LoVo (cell line): ENCODE measurements around the gene TOMM20.
A peak's percentile ranks its signal among the peaks of the same experiment; 100 is the strongest.
"Not testable (repeated sequence)": the region's sequence is repeated elsewhere in the genome, so short reads cannot be mapped to it uniquely, and the experiment has no call there.

ENCODE experiments used
- DNase-seq: peaks from one replicate; pipeline ENCODE4 v3.0.0-alpha.2; 2016; ENCODE audit warnings: low spot score

TOMM20 gene

GRCh38 chr1:235101558-235102258 lies 26.9 kb downstream of the TOMM20 start:
- no peak for DNase-seq

GRCh38 chr1:235100194-235100772 lies 28.4 kb downstream of the TOMM20 start:
- no peak for DNase-seq

- DNase-seq = no peak
These were observed 29.6 kb downstream of the TOMM20 start for GRCh38 chr1:235098991-235099390.

GRCh38 chr1:235098547-235098946 lies 30.1 kb downstream of the TOMM20 start:
- no peak for DNase-seq

GRCh38 chr1:235097501-235097900 lies 31.1 kb downstream of the TOMM20 start:
- not testable (repeated sequence) for DNase-seq

- DNase-seq = no peak
These were observed 32.6 kb downstream of the TOMM20 start for GRCh38 chr1:235095938-235096562.

- peak; percentile 66 for DNase-seq
These were observed 34.7 kb downstream of the TOMM20 start for GRCh38 chr1:235093696-235094592.

- no peak for DNase-seq
These were observed 35.5 kb downstream of the TOMM20 start for GRCh38 chr1:235093013-235093695.

- DNase-seq = not testable (repeated sequence)
These were observed 36.2 kb downstream of the TOMM20 start for GRCh38 chr1:235092415-235092814.

GRCh38 chr1:235092045-235092406 lies 36.6 kb downstream of the TOMM20 start:
- DNase-seq = not testable (repeated sequence)

GRCh38 chr1:235091319-235092044 lies 37.2 kb downstream of the TOMM20 start:
- DNase-seq = not testable (repeated sequence)

GRCh38 chr1:235090406-235091069 lies 38.1 kb downstream of the TOMM20 start:
- DNase-seq = no peak

GRCh38 chr1:235088907-235089306 lies 39.7 kb downstream of the TOMM20 start:
- DNase-seq = no peak

GRCh38 chr1:235088430-235088829 lies 40.2 kb downstream of the TOMM20 start:
- no peak for DNase-seq

- no peak for DNase-seq
These were observed 40.7 kb downstream of the TOMM20 start for GRCh38 chr1:235087906-235088305.

- not testable (repeated sequence) for DNase-seq
These were observed 43.1 kb downstream of the TOMM20 start for GRCh38 chr1:235085411-235086117.

- DNase-seq = not testable (repeated sequence)
These were observed 47.8 kb downstream of the TOMM20 start for GRCh38 chr1:235080788-235081187.

GRCh38 chr1:235080297-235080657 lies 48.4 kb downstream of the TOMM20 start:
- DNase-seq = not testable (repeated sequence)

- DNase-seq = peak; percentile 89
These were observed 49.0 kb downstream of the TOMM20 start for GRCh38 chr1:235079443-235080296.
